ENCODE data around the gene TGFB1. TPM values are rescaled to one million over a fixed set of nuclear protein-coding genes. Genes with fewer than 3 reads are reported as not detected.
A peak's percentile ranks its signal among the peaks of the same experiment; 100 is the strongest.
"Not testable (repeated sequence)": the region's sequence is repeated elsewhere in the genome, so short reads cannot be mapped to it uniquely, and the experiment has no call there.

Gene TGFB1
- total RNA-seq, 1 experiment from 2014 or later, result 8.6 TPM

GRCh38 chr19:41362143-41362847 is 8.6 kb upstream of the TGFB1 start:
- Histone ChIP-seq H3K27me3 (ENCODE audit: control insufficient read depth, insufficient read depth, low read length) (no peaks in the 10 kb centered on the region), H3K36me3 (replicated peaks; ENCODE audit: control insufficient read depth, insufficient read depth, low read length) (no peaks in the 10 kb centered on the region), H3K4me3 (ENCODE audit: insufficient read depth, low read depth, low read length) (no peak overlapping the region)
- peak; percentile 6 for DNase-seq

GRCh38 chr19:41359741-41360140 is 6.0 kb upstream of the TGFB1 start:
- Histone ChIP-seq H3K36me3 (replicated peaks; ENCODE audit: control insufficient read depth, insufficient read depth, low read length) (no peaks in the 10 kb centered on the region), H3K4me3 (ENCODE audit: insufficient read depth, low read depth, low read length) (no peak overlapping the region), H3K27me3 (ENCODE audit: control insufficient read depth, insufficient read depth, low read length) (no peaks in the 10 kb centered on the region)
- DNase-seq, result no peak

- DNase-seq, result peak; percentile 34
- H3K27me3 ChIP-seq (ENCODE audit: control insufficient read depth, insufficient read depth, low read length), result peaks cover 8% of the 10 kb centered on the region
- no peaks in the 10 kb centered on the region for H3K36me3 ChIP-seq (replicated peaks; ENCODE audit: control insufficient read depth, insufficient read depth, low read length)
- no peak overlapping the region for H3K4me3 ChIP-seq (ENCODE audit: insufficient read depth, low read depth, low read length)
Observed at GRCh38 chr19:41357746-41358145, 4.0 kb upstream of the TGFB1 start.

- Histone ChIP-seq H3K36me3 (replicated peaks; ENCODE audit: control insufficient read depth, insufficient read depth, low read length) (no peaks in the 10 kb centered on the region), H3K27me3 (ENCODE audit: control insufficient read depth, insufficient read depth, low read length) (peaks cover 14% of the 10 kb centered on the region), H3K4me3 (ENCODE audit: insufficient read depth, low read depth, low read length) (no peak overlapping the region)
- DNase-seq, result no peak
Observed at GRCh38 chr19:41356984-41357739, 3.4 kb upstream of the TGFB1 start.

- Histone ChIP-seq H3K4me3 (ENCODE audit: insufficient read depth, low read depth, low read length) (no peak overlapping the region), H3K27me3 (ENCODE audit: control insufficient read depth, insufficient read depth, low read length) (peaks cover 27% of the 10 kb centered on the region), H3K36me3 (replicated peaks; ENCODE audit: control insufficient read depth, insufficient read depth, low read length) (no peaks in the 10 kb centered on the region)
- no peak for DNase-seq
Observed at GRCh38 chr19:41355802-41356201, 2.1 kb upstream of the TGFB1 start.

- H3K27me3 ChIP-seq (ENCODE audit: control insufficient read depth, insufficient read depth, low read length), result peaks cover 31% of the 10 kb centered on the region
- H3K4me3 ChIP-seq (ENCODE audit: insufficient read depth, low read depth, low read length), result no peak overlapping the region
- no peaks in the 10 kb centered on the region for H3K36me3 ChIP-seq (replicated peaks; ENCODE audit: control insufficient read depth, insufficient read depth, low read length)
Observed at GRCh38 chr19:41355035-41355434, 1.3 kb upstream of the TGFB1 start.

GRCh38 chr19:41354343-41354953 is 726 bp upstream of the TGFB1 start:
- peaks cover 31% of the 10 kb centered on the region for H3K27me3 ChIP-seq (ENCODE audit: control insufficient read depth, insufficient read depth, low read length)
- peak; percentile 46 for DNase-seq

More at GRCh38 chr19:41355035-41355434, 1.3 kb upstream of the TGFB1 start:
- DNase-seq, result no peak

GRCh38 chr19:41352609-41353465 is 885 bp downstream of the TGFB1 start:
- H3K27me3 ChIP-seq (ENCODE audit: control insufficient read depth, insufficient read depth, low read length), result peaks cover 31% of the 10 kb centered on the region
- peak overlapping the region; percentile 79 for H3K4me3 ChIP-seq (ENCODE audit: insufficient read depth, low read depth, low read length)
- DNase-seq, result peak; percentile 94
- no peaks in the 10 kb centered on the region for H3K36me3 ChIP-seq (replicated peaks; ENCODE audit: control insufficient read depth, insufficient read depth, low read length)

More at GRCh38 chr19:41354343-41354953, 726 bp upstream of the TGFB1 start:
- no peaks in the 10 kb centered on the region for H3K36me3 ChIP-seq (replicated peaks; ENCODE audit: control insufficient read depth, insufficient read depth, low read length)
- H3K4me3 ChIP-seq (ENCODE audit: insufficient read depth, low read depth, low read length), result peak overlapping the region; percentile 79; the same call in 1 of the 2 replicates

GRCh38 chr19:41352279-41352608 is 1.5 kb downstream of the TGFB1 start:
- Histone ChIP-seq H3K36me3 (replicated peaks; ENCODE audit: control insufficient read depth, insufficient read depth, low read length) (no peaks in the 10 kb centered on the region), H3K4me3 (ENCODE audit: insufficient read depth, low read depth, low read length) (peak overlapping the region; percentile 79), H3K27me3 (ENCODE audit: control insufficient read depth, insufficient read depth, low read length) (peaks cover 31% of the 10 kb centered on the region)
- no peak for DNase-seq

GRCh38 chr19:41351339-41352245 is 2.1 kb downstream of the TGFB1 start:
- peaks cover 31% of the 10 kb centered on the region for H3K27me3 ChIP-seq (ENCODE audit: control insufficient read depth, insufficient read depth, low read length)
- H3K36me3 ChIP-seq (replicated peaks; ENCODE audit: control insufficient read depth, insufficient read depth, low read length), result no peaks in the 10 kb centered on the region
- H3K4me3 ChIP-seq (ENCODE audit: insufficient read depth, low read depth, low read length), result peak overlapping the region; percentile 79
- DNase-seq, result peak; percentile 92

GRCh38 chr19:41350735-41351338 is 2.9 kb downstream of the TGFB1 start:
- peak; percentile 64 for DNase-seq
- peaks cover 31% of the 10 kb centered on the region for H3K27me3 ChIP-seq (ENCODE audit: control insufficient read depth, insufficient read depth, low read length)
- no peaks in the 10 kb centered on the region for H3K36me3 ChIP-seq (replicated peaks; ENCODE audit: control insufficient read depth, insufficient read depth, low read length)
- H3K4me3 ChIP-seq (ENCODE audit: insufficient read depth, low read depth, low read length), result peak overlapping the region; percentile 79

- peaks cover 15% of the 10 kb centered on the region for H3K27me3 ChIP-seq (ENCODE audit: control insufficient read depth, insufficient read depth, low read length)
- not testable (repeated sequence) for DNase-seq; H3K4me3 ChIP-seq (ENCODE audit: insufficient read depth, low read depth, low read length); H3K36me3 ChIP-seq (replicated peaks; ENCODE audit: control insufficient read depth, insufficient read depth, low read length)
Observed at GRCh38 chr19:41346916-41347315, 6.8 kb downstream of the TGFB1 start.

- Histone ChIP-seq H3K36me3 (replicated peaks; ENCODE audit: control insufficient read depth, insufficient read depth, low read length) (no peaks in the 10 kb centered on the region; the same call in 1 of the 2 replicates), H3K27me3 (ENCODE audit: control insufficient read depth, insufficient read depth, low read length) (no peaks in the 10 kb centered on the region), H3K4me3 (ENCODE audit: insufficient read depth, low read depth, low read length) (no peak overlapping the region)
Observed at GRCh38 chr19:41344162-41344561, 9.6 kb downstream of the TGFB1 start.

More at GRCh38 chr19:41344162-41344561, 9.6 kb downstream of the TGFB1 start:
- DNase-seq, result no peak

All from H7 (cell line).